HepG2 (cell line): ENCODE results near the gene PLPP3. TPM values are rescaled to one million over a fixed set of nuclear protein-coding genes. Genes with fewer than 3 reads are reported as not detected.

Experiments used
- HBP1 ChIP-seq: IDR thresholded peaks from 2 replicates; pipeline ENCODE4 v1.6.1; 2016; ENCODE audit warnings: low read depth, control low read depth
- HNF1B ChIP-seq: sonication (generic); formaldehyde crosslinking; IDR thresholded peaks from 2 replicates; pipeline ENCODE4 v1.5.1; 2020; ENCODE audit warnings: mild to moderate bottlenecking, moderate library complexity, missing genetic modification reagents
- HNRNPUL1 ChIP-seq: fragments of 200-400 bp; formaldehyde crosslinking; IDR thresholded peaks from 2 replicates; pipeline ENCODE4 v1.6.1; 2017; ENCODE audit warnings: low read depth, mild to moderate bottlenecking, low read length, moderate library complexity
- MLLT10 ChIP-seq: sonication (generic); formaldehyde crosslinking; IDR thresholded peaks from 2 replicates; pipeline ENCODE4 v1.4.0; 2020; ENCODE audit warnings: missing genetic modification reagents
- polyA plus RNA-seq, 8 experiments: library from polyadenylated mRNA; depleted of rRNA in 3 of 8; stranded (reverse) in 7 of 8; unstranded in 1 of 8; fragments of >200 nt; fragmentation: Illumina TruSeq in 4 of 8; extraction: Trizol in 4 of 8; gene quantifications; 2 replicates each; pipeline versions ENCODE4 v1.2.1 to v1.2.3, GENCODE V29; 2011 to 2016; ENCODE audit warnings: low read depth in 4 of 8, missing spikeins in 1 of 8, mixed read lengths in 1 of 8; ENCODE audit not compliant: insufficient read depth in 1 of 8
- total RNA-seq, 5 experiments: library from RNA; depleted of rRNA; stranded (reverse); fragments of >200 nt; fragmentation: Illumina TruSeq; extraction: Trizol; gene quantifications; 2 replicates each; pipeline ENCODE4 v1.2.3, GENCODE V29; 2016; ENCODE audit warnings: low read depth in 1 of 5
- TF ChIP-seq, protein P1 (sequence below), 2 experiments: fragments of 450-650 bp in 1 of 2; sonication (generic) in 1 of 2; formaldehyde crosslinking; IDR thresholded peaks; 2 replicates each; pipeline versions ENCODE4 v1.5.0 to v1.8.0; 2020 to 2022; ENCODE audit warnings: mild to moderate bottlenecking in 1 of 2, missing genetic modification reagents in 1 of 2
- TF ChIP-seq, protein P2 (sequence below), 2 experiments: sonication (generic) in 1 of 2; formaldehyde crosslinking in 1 of 2; IDR thresholded peaks; 2 replicates each; pipeline versions ENCODE4 v1.4.0 to v1.6.1; 2016 to 2020; ENCODE audit warnings: borderline replicate concordance in 1 of 2, low read depth in 1 of 2, mild to moderate bottlenecking in 1 of 2, missing genetic modification reagents in 1 of 2

PLPP3 gene
- total and polyA plus RNA-seq, 2 of the 13 experiments (the other 11 are each of a cell fraction or from before 2014, with no cell fraction given): 49.7 to 65.8 TPM

DNA sequence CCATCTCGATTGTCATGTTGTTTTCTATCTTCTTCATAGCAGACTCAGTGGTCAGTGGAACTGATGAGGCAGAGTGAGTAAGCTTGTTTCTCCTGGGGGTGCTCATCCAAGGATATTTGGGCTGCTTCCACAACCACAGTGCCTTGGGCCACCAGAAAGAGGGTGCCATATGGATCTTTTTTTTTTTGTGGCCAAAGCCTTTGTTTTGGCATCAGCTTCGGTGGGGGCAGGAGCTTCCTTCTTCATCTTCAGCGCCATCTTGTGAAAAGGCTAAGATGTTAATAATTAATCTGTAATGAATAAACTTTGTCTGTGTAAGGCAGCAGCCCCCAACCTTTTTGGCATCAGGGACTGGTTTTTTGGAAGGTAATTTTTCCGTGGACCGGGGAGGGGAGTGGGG lies 6.6 kb upstream of the PLPP3 start (continued):
- TF ChIP-seq HBP1 (CRISPR knock-in tag) (no peak), MLLT10 (CRISPR knock-in tag) (no peak), HNF1B (no peak), HNRNPUL1 (0 out of 2 replicates have a peak, but pooled peaks have one; percentile 24)
- TF ChIP-seq, protein P1, sequence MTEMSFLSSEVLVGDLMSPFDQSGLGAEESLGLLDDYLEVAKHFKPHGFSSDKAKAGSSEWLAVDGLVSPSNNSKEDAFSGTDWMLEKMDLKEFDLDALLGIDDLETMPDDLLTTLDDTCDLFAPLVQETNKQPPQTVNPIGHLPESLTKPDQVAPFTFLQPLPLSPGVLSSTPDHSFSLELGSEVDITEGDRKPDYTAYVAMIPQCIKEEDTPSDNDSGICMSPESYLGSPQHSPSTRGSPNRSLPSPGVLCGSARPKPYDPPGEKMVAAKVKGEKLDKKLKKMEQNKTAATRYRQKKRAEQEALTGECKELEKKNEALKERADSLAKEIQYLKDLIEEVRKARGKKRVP (CRISPR knock-in tag; IDR thresholded peaks at IDR 0.05): no peak
- TF ChIP-seq, protein P2, sequence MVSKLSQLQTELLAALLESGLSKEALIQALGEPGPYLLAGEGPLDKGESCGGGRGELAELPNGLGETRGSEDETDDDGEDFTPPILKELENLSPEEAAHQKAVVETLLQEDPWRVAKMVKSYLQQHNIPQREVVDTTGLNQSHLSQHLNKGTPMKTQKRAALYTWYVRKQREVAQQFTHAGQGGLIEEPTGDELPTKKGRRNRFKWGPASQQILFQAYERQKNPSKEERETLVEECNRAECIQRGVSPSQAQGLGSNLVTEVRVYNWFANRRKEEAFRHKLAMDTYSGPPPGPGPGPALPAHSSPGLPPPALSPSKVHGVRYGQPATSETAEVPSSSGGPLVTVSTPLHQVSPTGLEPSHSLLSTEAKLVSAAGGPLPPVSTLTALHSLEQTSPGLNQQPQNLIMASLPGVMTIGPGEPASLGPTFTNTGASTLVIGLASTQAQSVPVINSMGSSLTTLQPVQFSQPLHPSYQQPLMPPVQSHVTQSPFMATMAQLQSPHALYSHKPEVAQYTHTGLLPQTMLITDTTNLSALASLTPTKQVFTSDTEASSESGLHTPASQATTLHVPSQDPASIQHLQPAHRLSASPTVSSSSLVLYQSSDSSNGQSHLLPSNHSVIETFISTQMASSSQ (IDR thresholded peaks at IDR 0.05; ENCODE audit: low read depth): peak; percentile 70
- TF ChIP-seq, protein P2 (CRISPR knock-in tag; IDR thresholded peaks at IDR 0.05; ENCODE audit: borderline replicate concordance): peak; percentile 59; the same call in 1 of the 2 replicates
